Measurements from ENCODE around the gene TSPAN14.

GRCh38 chr10:80460399-80461207, 6.5 kb downstream of the TSPAN14 start:
- TF ChIP-seq CTCF (IDR thresholded peaks at IDR 0.05): no peak
- no peak for TF ChIP-seq POLR2A (IDR thresholded peaks at IDR 0.05)
